Muscle of back (tissue), 11 donors: ENCODE measurements around the gene PUSL1. TPM values are rescaled to one million over a fixed set of nuclear protein-coding genes. Genes with fewer than 3 reads are reported as not detected.
A peak's percentile ranks its signal among the peaks of the same experiment; 100 is the strongest.

Source experiments
- DNase-seq, 3 donors: peaks; one replicate each; pipeline versions ENCODE4 v3.0.0 to v3.0.0-alpha.2; 2013
- polyA plus RNA-seq, 10 donors: library from polyadenylated mRNA; unstranded; fragments of 120-200 nt; gene quantifications; one replicate each; pipeline ENCODE4 v1.2.1, GENCODE V29; 2013; ENCODE audit not compliant: insufficient read length in 10 of 10

Gene PUSL1
- polyA plus RNA-seq, 10 donors, result 4.1 to 9.3 (median 6.4) TPM

GRCh38 chr1:1351511-1352427, 43.4 kb downstream of the PUSL1 start:
- peak in 2 of 3 donors; percentile 71 to 87 for DNase-seq

- DNase-seq, result no peak
Observed at GRCh38 chr1:1352786-1353388, 44.5 kb downstream of the PUSL1 start.

- no peak for DNase-seq
Observed at GRCh38 chr1:1353389-1354151, 45.2 kb downstream of the PUSL1 start.

- no peak for DNase-seq
Observed at GRCh38 chr1:1354271-1355247, 46.2 kb downstream of the PUSL1 start.

- no peak for DNase-seq
Observed at GRCh38 chr1:1355416-1355815, 47.0 kb downstream of the PUSL1 start.

GRCh38 chr1:1356166-1356795, 47.9 kb downstream of the PUSL1 start:
- no peak for DNase-seq

GRCh38 chr1:1356796-1357401, 48.5 kb downstream of the PUSL1 start:
- DNase-seq, result no peak

- DNase-seq, result peak in 1 of 3 donors; percentile 62
Observed at GRCh38 chr1:1357871-1358432, 49.6 kb downstream of the PUSL1 start.

GRCh38 chr1:1358433-1359271, 50.3 kb downstream of the PUSL1 start, which contains the start of gene MXRA8:
MXRA8 (minus strand) TSS chr1:1358555; CDS start chr1:1358504, 51 bp downstream.
- DNase-seq, result peak; percentile 87 to 95 (median 90)

GRCh38 chr1:1359308-1359663, 50.9 kb downstream of the PUSL1 start:
- peak; percentile 40 to 72 (median 58) for DNase-seq

GRCh38 chr1:1359664-1360468, 51.5 kb downstream of the PUSL1 start:
- peak; percentile 64 to 91 (median 78) for DNase-seq

- DNase-seq, result peak; percentile 77 to 86 (median 83)
Observed at GRCh38 chr1:1360506-1361169, 52.2 kb downstream of the PUSL1 start.

Other genes with a start within 250 kb of the PUSL1 start
- under 1 TPM in 5 of 10 donors, not detected in 5; 0.08 to 0.16 (median 0.11) TPM for gene RNF223, start 234.3 kb upstream of the PUSL1 start, polyA plus RNA-seq
- gene C1orf159, start 192.5 kb upstream of the PUSL1 start, polyA plus RNA-seq, result 1 to 10 TPM; 3.8 to 7.1 (median 4.6) TPM
- under 1 TPM in 7 of 10 donors, not detected in 3; 0.13 to 0.50 (median 0.27) TPM for gene TTLL10, start 134.7 kb upstream of the PUSL1 start, polyA plus RNA-seq
- 1 to 10 TPM; 1.9 to 4.6 (median 2.9) TPM for gene TNFRSF18, start 102.0 kb upstream of the PUSL1 start, polyA plus RNA-seq
- 1 to 10 TPM; 1.0 to 3.7 (median 2.0) TPM for gene TNFRSF4, start 94.4 kb upstream of the PUSL1 start, polyA plus RNA-seq
- gene SDF4, start 76.6 kb upstream of the PUSL1 start, polyA plus RNA-seq, result 100 to 1,000 TPM in 2 of 10 donors, 10 to 100 TPM in 8; 73.5 to 121 (median 88.5) TPM
- 10 to 100 TPM; 12.1 to 21.2 (median 15.6) TPM for gene B3GALT6, start 76.4 kb upstream of the PUSL1 start, polyA plus RNA-seq
- 1 to 10 TPM; 1.0 to 6.7 (median 2.7) TPM for gene C1QTNF12, start 61.9 kb upstream of the PUSL1 start, polyA plus RNA-seq
- 10 to 100 TPM; 34.4 to 46.8 (median 38.4) TPM for gene UBE2J2, start 34.7 kb upstream of the PUSL1 start, polyA plus RNA-seq
- gene SCNN1D, start 28.2 kb upstream of the PUSL1 start, polyA plus RNA-seq, result 1 to 10 TPM; 2.7 to 8.5 (median 4.2) TPM
- gene ACAP3, start 667 bp upstream of the PUSL1 start, polyA plus RNA-seq, result 10 to 100 TPM; 23.6 to 57.8 (median 40.0) TPM
- gene INTS11, start 16.1 kb downstream of the PUSL1 start, polyA plus RNA-seq, result 100 to 1,000 TPM in 1 of 10 donors, 10 to 100 TPM in 9; 60.2 to 107 (median 73.9) TPM
- 10 to 100 TPM; 10.6 to 17.2 (median 14.0) TPM for gene CPTP, start 16.2 kb downstream of the PUSL1 start, polyA plus RNA-seq
- 1 to 10 TPM; 1.4 to 3.2 (median 1.9) TPM for gene TAS1R3, start 22.7 kb downstream of the PUSL1 start, polyA plus RNA-seq
- gene DVL1, start 40.8 kb downstream of the PUSL1 start, polyA plus RNA-seq, result 10 to 100 TPM; 26.6 to 50.4 (median 34.9) TPM
- gene MXRA8, start 50.0 kb downstream of the PUSL1 start, polyA plus RNA-seq, result 100 to 1,000 TPM in 2 of 10 donors, 10 to 100 TPM in 8; 52.6 to 111 (median 69.8) TPM
- 10 to 100 TPM; 44.1 to 80.7 (median 57.9) TPM for gene AURKAIP1, start 66.6 kb downstream of the PUSL1 start, polyA plus RNA-seq
- 100 to 1,000 TPM in 9 of 10 donors, 10 to 100 TPM in 1; 99.5 to 280 (median 146) TPM for gene CCNL2, start 90.7 kb downstream of the PUSL1 start, polyA plus RNA-seq
- gene MRPL20, start 98.7 kb downstream of the PUSL1 start, polyA plus RNA-seq, result 100 to 1,000 TPM in 7 of 10 donors, 10 to 100 TPM in 3; 93.2 to 116 (median 110) TPM
- 10 to 100 TPM; 10.3 to 15.7 (median 14.3) TPM for gene ANKRD65, start 112.7 kb downstream of the PUSL1 start, polyA plus RNA-seq
- gene VWA1, start 127.1 kb downstream of the PUSL1 start, polyA plus RNA-seq, result 10 to 100 TPM; 39.3 to 78.6 (median 50.7) TPM
- 1 to 10 TPM in 1 of 10 donors, under 1 TPM in 9; 0.25 to 1.5 (median 0.61) TPM for gene ATAD3C, start 141.1 kb downstream of the PUSL1 start, polyA plus RNA-seq
- 10 to 100 TPM in 8 of 10 donors, 1 to 10 TPM in 2; 8.5 to 14.5 (median 12.0) TPM for gene ATAD3B, start 163.2 kb downstream of the PUSL1 start, polyA plus RNA-seq
- 10 to 100 TPM; 10.2 to 21.1 (median 17.9) TPM for gene ATAD3A, start 203.6 kb downstream of the PUSL1 start, polyA plus RNA-seq
- 1 to 10 TPM; 1.7 to 8.0 (median 3.5) TPM for gene TMEM240, start 232.0 kb downstream of the PUSL1 start, polyA plus RNA-seq